CD14-positive monocyte (primary cell): ENCODE data around the gene MECP2. TPM values are rescaled to one million over a fixed set of nuclear protein-coding genes. Genes with fewer than 3 reads are reported as not detected.

ENCODE experiments used
- DNase-seq, 3 donors: peaks; one replicate each; pipeline ENCODE4 v3.0.0-alpha.2; 2011 to 2022
- H2AFZ ChIP-seq: 2 replicates; pipeline ENCODE4 v1.6.0; 2012; ENCODE audit warnings: mild to moderate bottlenecking, low read depth, low read length, inconsistent platforms; ENCODE audit not compliant: insufficient read depth, poor library complexity, severe bottlenecking
- H3K27ac ChIP-seq, 2 donors: 1 replicate in 1 of 2; 2 replicates in 1 of 2; pipeline ENCODE4 v1.5.1; 2012 to 2013; ENCODE audit warnings: low read length in 2 of 2, control low read depth in 1 of 2, inconsistent platforms in 1 of 2, low read depth in 1 of 2, mild to moderate bottlenecking in 1 of 2
- H3K27me3 ChIP-seq, 2 donors: one replicate each; pipeline versions ENCODE4 v1.6.0 to v1.6.1; 2011 to 2013; ENCODE audit warnings: low read length in 2 of 2; ENCODE audit not compliant: control insufficient read depth in 2 of 2, insufficient read depth in 2 of 2
- H3K36me3 ChIP-seq, 2 donors: replicated peaks in 1 of 2; 1 replicate in 1 of 2; 2 replicates in 1 of 2; pipeline versions ENCODE4 v1.5.1 to v1.6.1; 2012 to 2013; ENCODE audit warnings: low read length in 2 of 2, control low read depth in 1 of 2, inconsistent platforms in 1 of 2, mild to moderate bottlenecking in 1 of 2; ENCODE audit not compliant: insufficient read depth in 2 of 2, control insufficient read depth in 1 of 2
- H3K4me1 ChIP-seq, 2 donors: 1 replicate in 1 of 2; 2 replicates in 1 of 2; pipeline versions ENCODE4 v1.5.1 to v1.6.1; 2012 to 2013; ENCODE audit warnings: low read length in 2 of 2, control low read depth in 1 of 2, inconsistent platforms in 1 of 2, mild to moderate bottlenecking in 1 of 2, moderate library complexity in 1 of 2; ENCODE audit not compliant: insufficient read depth in 2 of 2, control insufficient read depth in 1 of 2
- H3K4me2 ChIP-seq: replicated peaks from 2 replicates; pipeline ENCODE3; 2012; ENCODE audit warnings: low read length, moderate library complexity, mild to moderate bottlenecking; ENCODE audit not compliant: poor library complexity, severe bottlenecking; ENCODE audit errors: extremely low read depth
- H3K4me3 ChIP-seq, 3 experiments: fragments of 200-600 bp in 1 of 3; sonication (generic) in 1 of 3; replicated peaks in 1 of 3; 1 replicate in 2 of 3; 2 replicates in 1 of 3; pipeline ENCODE4 v1.5.1; 2011 to 2013; ENCODE audit warnings: low read length in 3 of 3, mild to moderate bottlenecking in 3 of 3, control low read depth in 2 of 3, low read depth in 2 of 3, inconsistent platforms in 1 of 3, moderate library complexity in 1 of 3
- H3K79me2 ChIP-seq: 2 replicates; pipeline ENCODE4 v1.6.0; 2012; ENCODE audit warnings: mild to moderate bottlenecking, control low read depth, inconsistent platforms, low read length, moderate library complexity; ENCODE audit not compliant: insufficient read depth
- H3K9ac ChIP-seq: 2 replicates; pipeline ENCODE4 v1.6.0; 2017; ENCODE audit warnings: low read length, mild to moderate bottlenecking; ENCODE audit not compliant: insufficient read depth, poor library complexity, severe bottlenecking
- H3K9me3 ChIP-seq, 2 donors: replicated peaks in 1 of 2; 1 replicate in 1 of 2; 2 replicates in 1 of 2; pipeline versions ENCODE4 v1.5.1 to v1.6.1; 2012 to 2013; ENCODE audit warnings: low read length in 2 of 2, control low read depth in 1 of 2; ENCODE audit not compliant: control insufficient read depth in 1 of 2, insufficient read depth in 1 of 2
- H4K20me1 ChIP-seq: 2 replicates; pipeline ENCODE4 v1.6.0; 2012; ENCODE audit warnings: mild to moderate bottlenecking, low read length, control low read depth, moderate library complexity; ENCODE audit not compliant: insufficient read depth
- H3K27ac Mint-ChIP-seq, 7 donors: one replicate each; pipeline ENCODE4 v1.8.0; 2020; ENCODE audit warnings: mild to moderate bottlenecking in 7 of 7, mixed read lengths in 7 of 7, moderate library complexity in 6 of 7, inconsistent platforms in 2 of 7
- H3K27me3 Mint-ChIP-seq, 3 donors: one replicate each; pipeline ENCODE4 v1.8.0; 2021 to 2022; ENCODE audit warnings: low read depth in 3 of 3, mild to moderate bottlenecking in 3 of 3, mixed read lengths in 3 of 3, moderate library complexity in 3 of 3, inconsistent platforms in 1 of 3
- H3K36me3 Mint-ChIP-seq, 2 donors: one replicate each; pipeline ENCODE4 v1.8.0; 2020; ENCODE audit warnings: mixed read lengths in 2 of 2, inconsistent platforms in 1 of 2, mild to moderate bottlenecking in 1 of 2
- H3K4me1 Mint-ChIP-seq: one replicate; pipeline ENCODE4 v1.8.0; 2020; ENCODE audit warnings: mild to moderate bottlenecking, mixed read lengths
- H3K4me3 Mint-ChIP-seq, 2 donors: one replicate each; pipeline ENCODE4 v1.8.0; 2020; ENCODE audit warnings: mild to moderate bottlenecking in 2 of 2, mixed read lengths in 2 of 2, moderate library complexity in 1 of 2
- H3K9me3 Mint-ChIP-seq, 7 donors: one replicate each; pipeline ENCODE4 v1.8.0; 2020 to 2022; ENCODE audit warnings: mixed read lengths in 7 of 7, mild to moderate bottlenecking in 6 of 7, moderate library complexity in 6 of 7, inconsistent platforms in 2 of 7
- CTCF ChIP-seq: fragments of 200-600 bp; IDR thresholded peaks from one replicate; pipeline ENCODE4 v1.8.0; 2022; ENCODE audit warnings: antibody characterized with exemption, mild to moderate bottlenecking
- WGBS: methylation state at CpG from one replicate; pipeline ENCODE4 v1.1.5; 2013; ENCODE audit warnings: missing lambda C conversion rate; ENCODE audit not compliant: insufficient coverage; 5-methylcytosine and 5-hydroxymethylcytosine counted together
- intact Hi-C, 2 donors: fragments of 100-400 bp; cut with micrococcal nuclease; formaldehyde crosslinking; loops; one replicate each; pipeline versions ENCODE4 v1.15.0 to v1.15.1; 2023
- polyA plus RNA-seq, 3 donors: library from polyadenylated mRNA; depleted of rRNA in 1 of 3; unstranded in 2 of 3; stranded (reverse) in 1 of 3; fragments of 300-500 nt in 2 of 3; fragments of >200 nt in 1 of 3; fragmentation: Illumina TruSeq in 2 of 3; gene quantifications; 1 replicate in 2 of 3; 2 replicates in 1 of 3; pipeline ENCODE4 v1.2.3, GENCODE V29; 2012 to 2021

MECP2 gene
- polyA plus RNA-seq, 3 donors: 5.2 to 21.2 (median 9.6) TPM

GRCh38 chrX:154125391-154126040 is 28.0 kb upstream of the MECP2 start:
- no peak for DNase-seq
- 36% methylated on average over 14 of the region's 30 CpGs for WGBS
- Histone ChIP-seq H3K79me2 (no peaks in the 10 kb centered on the region), H3K4me2 (no peak overlapping the region), H3K27me3 (no peaks in the 10 kb centered on the region), H3K9me3 (no peaks in the 10 kb centered on the region), H3K27ac (no peak overlapping the region), H3K9ac (no peak overlapping the region), H2AFZ (no peak overlapping the region), H3K36me3 (no peaks in the 10 kb centered on the region), H3K4me1 (peaks cover 19 to 26% of the 10 kb centered on the region in 2 donors), H4K20me1 (no peaks in the 10 kb centered on the region), H3K4me3 (no peak overlapping the region)
- TF ChIP-seq CTCF: no peak
- Mint-ChIP-seq H3K27ac (no peak overlapping the region), H3K36me3 (peaks cover 0 to 3% of the 10 kb centered on the region in 2 donors), H3K4me1 (peaks cover 27% of the 10 kb centered on the region), H3K9me3 (peaks cover 0 to 4% (median 0%) of the 10 kb centered on the region in 7 donors), H3K4me3 (no peak overlapping the region), H3K27me3 (peaks cover 3 to 21% (median 6%) of the 10 kb centered on the region in 3 donors)
- intact Hi-C loops: no loop called here

- peak; percentile 29 to 42 (median 31) for DNase-seq
- Mint-ChIP-seq H3K27ac (peak overlapping the region; percentile 19 to 68 (median 53)), H3K4me1 (peaks cover 27% of the 10 kb centered on the region), H3K27me3 (peaks cover 3 to 24% (median 7%) of the 10 kb centered on the region in 3 donors), H3K9me3 (peaks cover 0 to 4% (median 2%) of the 10 kb centered on the region in 7 donors), H3K36me3 (peaks cover 0 to 3% of the 10 kb centered on the region in 2 donors), H3K4me3 (peak overlapping the region in 1 of 2 donors; percentile 63)
- peak overlapping the region in 1 of 3 experiments; percentile 20 for H3K4me3 ChIP-seq
- no peak for TF ChIP-seq CTCF
- H4K20me1 ChIP-seq: no peaks in the 10 kb centered on the region
- H3K9me3 ChIP-seq: no peaks in the 10 kb centered on the region
- peak overlapping the region; percentile 54 for H3K4me2 ChIP-seq
- no peaks in the 10 kb centered on the region for H3K36me3 ChIP-seq
- H3K4me1 ChIP-seq: peaks cover 19 to 26% of the 10 kb centered on the region in 2 donors
- H3K27ac ChIP-seq: no peak overlapping the region
- H3K9ac ChIP-seq: no peak overlapping the region
- WGBS: 0% methylated on average over 3 of the region's 22 CpGs
- no peaks in the 10 kb centered on the region for H3K79me2 ChIP-seq
- H3K27me3 ChIP-seq: no peaks in the 10 kb centered on the region
- H2AFZ ChIP-seq: peak overlapping the region; percentile 36
- intact Hi-C loops: no loop called here
Measured at GRCh38 chrX:154123241-154124219, 26.0 kb upstream of the MECP2 start.
